Measurements from ENCODE around the gene HOXA4. TPM values are rescaled to one million over a fixed set of nuclear protein-coding genes. Genes with fewer than 3 reads are reported as not detected.

HOXA4 gene
- total RNA-seq, 1 donor from 2014 or later, result 0.98 TPM

- Histone ChIP-seq H3K9me3 (no peaks in the 10 kb centered on the region), H3K4me1 (peaks cover 29% of the 10 kb centered on the region), H3K36me3 (peaks cover 0 to 11% of the 10 kb centered on the region in 2 donors), H3K27me3 (no peaks in the 10 kb centered on the region), H3K27ac (no peak overlapping the region), H3K4me3 (no peak overlapping the region)
- DNase-seq (ENCODE audit: extremely low spot score in 2 of 2), result peak in 1 of 2 donors; percentile 70
- no peak for TF ChIP-seq POLR2AphosphoS5 (IDR thresholded peaks at IDR 0.05; ENCODE audit: insufficient read depth in 1 of 2, low read depth in 1 of 2)
- peak in 1 of 3 experiments; percentile 31 for TF ChIP-seq CTCF (IDR thresholded peaks at IDR 0.05)
- intact Hi-C loops (cut with DNase I), result no loop called here
These were observed 13.6 kb upstream of the HOXA4 start for GRCh38 chr7:27143950-27144780.

GRCh38 chr7:27143023-27143949 is 12.7 kb upstream of the HOXA4 start, which contains the start of gene HOXA5:
Gene HOXA5, minus strand, starts transcription at chr7:27143681. Its CDS starts 74 bp downstream, at chr7:27143607.
- peaks cover 0 to 11% of the 10 kb centered on the region in 2 donors for H3K36me3 ChIP-seq

GRCh38 chr7:27142580-27143022 is 12.0 kb upstream of the HOXA4 start:
- Histone ChIP-seq H3K4me1 (peaks cover 13% of the 10 kb centered on the region), H3K36me3 (peaks cover 0 to 11% of the 10 kb centered on the region in 2 donors), H3K27ac (peak overlapping the region; percentile 34), H3K27me3 (no peaks in the 10 kb centered on the region), H3K4me3 (peak overlapping the region; percentile 7 to 41), H3K9me3 (no peaks in the 10 kb centered on the region)
- TF ChIP-seq CTCF (IDR thresholded peaks at IDR 0.05) (no peak), POLR2AphosphoS5 (IDR thresholded peaks at IDR 0.05; ENCODE audit: insufficient read depth in 1 of 2, low read depth in 1 of 2) (no peak), POLR2A (IDR thresholded peaks at IDR 0.05) (no peak)
- intact Hi-C loops (cut with DNase I), result no loop called here
- peak in 1 of 2 donors; percentile 58 for DNase-seq (ENCODE audit: extremely low spot score in 2 of 2)

More at GRCh38 chr7:27143023-27143949, 12.7 kb upstream of the HOXA4 start, which contains the start of gene HOXA5:
- intact Hi-C loops (cut with DNase I), result no loop called here
- Histone ChIP-seq H3K4me3 (peak within 1 kb of the TSS; percentile 7 to 41), H3K27me3 (no peaks in the 10 kb centered on the region), H3K4me1 (peaks cover 20% of the 10 kb centered on the region), H3K27ac (peak within 1 kb of the TSS; percentile 34), H3K9me3 (no peaks in the 10 kb centered on the region)
- DNase-seq (ENCODE audit: extremely low spot score in 2 of 2), result peak in 1 of 2 donors; percentile 88
- TF ChIP-seq POLR2A (IDR thresholded peaks at IDR 0.05) (no peak), POLR2AphosphoS5 (IDR thresholded peaks at IDR 0.05; ENCODE audit: insufficient read depth in 1 of 2, low read depth in 1 of 2) (peak; percentile 14 to 55), CTCF (IDR thresholded peaks at IDR 0.05) (peak in 2 of 3 experiments; percentile 26 to 37)

- Histone ChIP-seq H3K27ac (no peak overlapping the region), H3K9me3 (no peaks in the 10 kb centered on the region), H3K4me3 (peak overlapping the region in 1 of 2 donors; percentile 41), H3K4me1 (peaks cover 8% of the 10 kb centered on the region), H3K36me3 (peaks cover 0 to 11% of the 10 kb centered on the region in 2 donors), H3K27me3 (no peaks in the 10 kb centered on the region)
- intact Hi-C loops (cut with DNase I), result no loop called here
- no peak for TF ChIP-seq POLR2A (IDR thresholded peaks at IDR 0.05)
- no peak for TF ChIP-seq POLR2AphosphoS5 (IDR thresholded peaks at IDR 0.05; ENCODE audit: insufficient read depth in 1 of 2, low read depth in 1 of 2)
- TF ChIP-seq CTCF (IDR thresholded peaks at IDR 0.05), result no peak
- no peak for DNase-seq (ENCODE audit: extremely low spot score in 2 of 2)
These were observed 11.5 kb upstream of the HOXA4 start for GRCh38 chr7:27141923-27142579.
